HG03175 (cell line): ENCODE measurements around the gene CCSAP.
"Not testable (repeated sequence)": the region's sequence is repeated elsewhere in the genome, so short reads cannot be mapped to it uniquely, and the experiment has no call there.

Experiments
- ATAC-seq: cut with Tn5 transposase; IDR thresholded peaks from one replicate; pipeline ENCODE4 v1.9.1; 2021; ENCODE audit warnings: mild to moderate bottlenecking, moderate library complexity; ENCODE audit not compliant: unreplicated experiment

The CCSAP gene, protein sequence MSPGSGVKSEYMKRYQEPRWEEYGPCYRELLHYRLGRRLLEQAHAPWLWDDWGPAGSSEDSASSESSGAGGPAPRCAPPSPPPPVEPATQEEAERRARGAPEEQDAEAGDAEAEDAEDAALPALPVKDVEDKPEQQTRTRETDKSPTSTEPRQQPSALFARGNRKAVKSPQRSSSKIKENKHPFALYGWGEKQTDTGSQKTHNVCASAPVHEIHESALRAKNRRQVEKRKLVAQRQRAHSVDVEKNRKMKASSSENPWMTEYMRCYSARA

DNA sequence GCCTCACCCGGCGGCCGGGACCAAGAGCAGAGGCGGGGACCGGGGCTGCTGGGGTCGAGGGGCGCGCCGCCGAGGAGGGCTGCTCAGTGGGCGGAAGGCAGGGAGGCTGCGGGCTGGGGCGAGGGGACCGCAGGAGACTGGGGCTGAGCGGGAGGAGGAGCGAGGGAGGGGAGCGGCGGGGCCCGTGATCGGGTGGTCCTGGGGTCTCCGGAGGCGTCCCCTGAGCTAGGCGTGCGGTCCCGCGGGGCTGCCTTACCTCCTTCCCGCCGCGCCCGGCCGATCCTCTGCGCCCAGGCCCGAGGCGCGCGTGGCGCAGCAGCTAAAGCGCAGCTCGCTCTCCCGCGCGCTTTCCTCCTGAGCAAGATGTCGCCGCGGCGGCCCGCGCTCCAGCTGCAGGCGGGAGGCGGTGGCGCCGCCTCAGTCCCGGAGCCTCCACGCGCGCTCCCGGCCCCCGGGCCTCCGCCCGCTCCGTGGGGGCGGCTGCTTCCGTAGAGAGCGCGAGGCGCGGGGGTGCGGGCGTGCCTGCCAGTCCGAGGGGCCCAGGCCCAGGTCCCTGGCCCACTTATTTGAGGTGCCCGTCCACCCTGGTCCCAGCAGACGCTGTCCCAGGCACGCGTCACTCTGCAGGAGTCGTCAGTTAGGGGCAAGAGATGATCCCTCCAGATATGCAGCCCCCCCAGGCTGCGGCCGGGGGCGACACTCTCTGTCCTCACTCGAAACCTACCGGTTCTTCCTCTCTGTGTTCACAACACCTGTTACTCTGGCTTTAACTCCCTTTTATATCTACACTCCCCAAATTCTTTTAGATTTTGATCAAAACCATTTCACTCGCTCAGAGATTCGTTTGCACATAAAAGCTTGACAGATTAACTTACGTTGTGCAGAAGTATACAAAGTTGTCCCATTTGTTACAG, at the start of gene CCSAP:
Gene CCSAP, minus strand, starts transcription at position 392 of the 914 bp plus-strand sequence. CDS start 582 bp downstream, outside the sequence.
- ATAC-seq, result peak; percentile 34

DNA sequence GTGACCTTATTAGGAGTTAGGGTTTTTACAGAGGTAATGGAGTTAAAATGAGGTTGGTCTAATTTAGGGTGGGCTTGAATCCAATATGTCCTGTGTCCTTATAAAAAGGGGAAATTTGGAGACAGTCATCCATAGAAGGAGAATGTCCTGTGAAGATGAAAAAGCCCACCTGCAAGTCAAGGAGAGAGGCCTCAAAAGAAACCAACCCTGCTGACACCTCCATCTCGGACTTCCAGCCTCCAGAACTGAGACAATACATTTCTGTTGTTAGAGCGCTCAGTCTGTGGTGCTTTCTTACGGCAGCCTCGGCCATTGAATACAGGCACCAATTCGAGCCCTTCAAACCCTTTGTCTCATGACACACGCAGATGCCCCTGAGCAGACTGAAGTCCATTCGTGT, 47.3 kb upstream of the CCSAP start:
- no peak for ATAC-seq

DNA sequence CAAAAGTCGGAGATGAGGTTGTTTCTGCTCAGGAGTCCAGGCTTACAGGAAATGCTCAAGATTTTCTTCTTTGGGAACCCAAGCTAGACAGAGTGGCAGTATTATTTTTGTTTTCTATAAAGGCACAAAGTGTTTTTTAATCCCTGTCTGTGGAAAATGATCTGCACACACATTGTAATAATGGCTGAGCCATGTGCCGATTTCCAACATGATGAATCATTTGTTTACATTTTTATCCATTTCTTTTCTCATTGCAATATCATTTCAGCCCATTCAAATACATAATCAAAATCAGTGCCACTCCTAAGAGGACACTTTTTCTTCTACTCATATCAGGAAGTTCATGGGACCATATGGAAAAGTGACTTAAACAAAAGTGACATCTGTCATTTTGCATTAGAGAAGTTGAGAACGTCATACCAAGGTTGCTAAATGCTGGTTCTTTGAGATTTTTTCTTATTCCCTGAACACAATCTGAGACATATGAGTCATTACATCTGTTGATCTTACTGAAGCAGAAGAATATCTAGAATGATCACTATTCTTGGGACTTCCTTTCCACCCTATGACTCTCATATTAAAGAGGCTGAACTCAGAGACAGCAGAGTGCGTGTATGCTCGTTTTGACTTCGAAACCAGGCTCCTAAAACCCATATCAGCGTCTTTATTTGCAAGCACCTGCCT, 46.2 kb upstream of the CCSAP start:
- ATAC-seq, result no peak

DNA sequence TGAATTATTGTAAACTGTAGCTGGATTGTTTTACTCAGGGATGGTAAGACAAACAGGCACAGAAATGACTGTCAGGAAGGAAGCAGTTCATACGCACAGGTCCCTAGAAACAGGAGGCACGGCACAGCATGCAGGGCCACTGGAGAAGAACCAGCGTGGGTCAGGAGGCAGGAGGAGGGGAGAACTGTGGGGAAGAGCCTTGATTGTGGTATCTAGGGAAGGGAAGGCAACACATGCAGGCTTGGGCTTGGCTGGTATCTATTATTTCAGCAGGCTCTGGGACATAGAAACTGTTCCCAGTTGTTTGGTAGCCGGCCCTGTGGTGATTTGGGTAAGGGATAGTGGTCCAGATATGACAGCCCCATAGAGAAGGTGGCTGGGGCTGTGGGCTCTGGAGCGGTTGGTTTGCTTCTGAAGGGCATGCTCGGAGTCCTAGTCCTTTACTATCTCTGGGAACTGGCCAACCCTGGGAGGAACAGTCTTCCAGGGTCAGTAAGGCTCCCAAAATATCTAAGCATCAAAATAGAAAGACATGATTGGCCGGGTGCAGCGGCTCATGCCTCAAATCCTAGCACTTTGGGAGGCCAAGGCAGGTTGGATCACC, 43.1 kb upstream of the CCSAP start:
- ATAC-seq, result no peak

DNA sequence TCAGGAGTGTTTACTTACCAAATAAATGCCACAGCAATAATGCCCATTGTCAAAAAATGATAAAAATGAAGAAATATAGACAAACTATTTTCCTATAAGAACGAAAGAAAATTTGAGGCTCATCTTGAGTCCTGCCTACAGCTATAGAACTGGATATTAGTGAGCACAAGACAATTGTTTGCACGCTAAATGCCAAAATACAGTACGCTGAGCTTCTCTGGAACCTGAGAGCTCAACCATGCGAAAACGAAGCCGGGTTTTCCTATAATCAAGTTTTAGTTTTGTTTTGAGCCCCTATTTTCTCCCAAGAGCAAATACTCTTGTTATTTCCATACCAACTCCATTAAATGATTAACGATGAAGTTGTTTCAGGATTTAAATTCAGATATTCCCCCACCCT, 42.0 kb upstream of the CCSAP start:
- ATAC-seq, result no peak

DNA sequence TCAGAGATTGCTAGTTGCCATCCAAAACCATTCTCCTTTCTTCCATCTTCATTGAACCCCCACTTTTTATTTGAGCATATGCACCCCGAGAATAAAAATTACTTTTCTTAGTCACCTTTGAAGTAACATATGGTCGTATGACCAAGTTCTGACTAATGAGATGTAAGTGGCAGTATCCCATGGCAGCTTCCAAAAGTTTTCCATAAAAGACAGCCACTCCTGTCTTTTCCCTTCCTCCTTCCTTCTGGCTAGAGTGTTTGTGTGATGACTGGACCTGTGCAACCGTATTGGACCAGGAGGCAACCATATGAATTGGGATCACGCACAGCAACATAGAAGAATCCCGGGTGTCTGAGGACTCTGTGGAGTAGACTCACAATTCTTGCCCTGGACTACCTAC, 41.1 kb upstream of the CCSAP start:
- no peak for ATAC-seq

DNA sequence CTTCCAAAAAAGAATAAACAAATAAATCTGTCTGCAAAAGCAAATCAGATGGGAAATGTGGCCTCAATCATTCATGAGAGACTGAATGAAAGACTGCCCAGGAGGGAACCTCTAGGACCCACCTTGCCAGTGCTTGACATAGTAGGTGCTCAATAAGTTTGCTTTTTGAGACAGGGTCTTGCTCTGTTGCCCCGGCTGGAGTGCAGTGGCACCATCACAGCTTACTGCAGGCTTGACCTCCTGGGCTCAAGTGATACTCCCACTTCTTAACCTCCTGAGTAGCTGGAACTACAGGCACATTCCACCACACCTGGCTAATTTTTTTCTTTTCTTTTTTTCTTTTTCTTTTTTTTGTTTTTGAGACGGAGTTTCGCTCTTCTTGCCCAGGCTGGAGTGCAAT, 40.3 kb upstream of the CCSAP start:
- ATAC-seq, result no peak

DNA sequence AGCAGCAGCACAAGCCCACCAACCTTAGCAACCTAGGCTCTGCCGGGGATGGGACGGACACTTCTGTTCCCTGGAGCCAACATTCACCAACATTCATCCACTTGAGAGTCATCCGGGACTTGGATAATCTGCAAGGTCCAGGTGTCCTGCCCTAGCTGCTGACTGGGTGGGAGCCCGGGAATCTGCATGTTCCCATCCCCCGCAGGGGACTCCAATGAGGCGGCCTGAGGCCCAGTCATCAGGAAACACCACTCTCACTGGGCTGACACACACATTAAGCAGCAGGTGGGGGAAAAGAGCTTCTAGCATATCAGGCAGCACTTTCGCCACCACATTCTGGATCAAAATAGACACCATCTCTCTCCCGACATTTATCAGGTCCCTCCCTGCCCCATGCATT, 38.4 kb upstream of the CCSAP start:
- ATAC-seq, result no peak

DNA sequence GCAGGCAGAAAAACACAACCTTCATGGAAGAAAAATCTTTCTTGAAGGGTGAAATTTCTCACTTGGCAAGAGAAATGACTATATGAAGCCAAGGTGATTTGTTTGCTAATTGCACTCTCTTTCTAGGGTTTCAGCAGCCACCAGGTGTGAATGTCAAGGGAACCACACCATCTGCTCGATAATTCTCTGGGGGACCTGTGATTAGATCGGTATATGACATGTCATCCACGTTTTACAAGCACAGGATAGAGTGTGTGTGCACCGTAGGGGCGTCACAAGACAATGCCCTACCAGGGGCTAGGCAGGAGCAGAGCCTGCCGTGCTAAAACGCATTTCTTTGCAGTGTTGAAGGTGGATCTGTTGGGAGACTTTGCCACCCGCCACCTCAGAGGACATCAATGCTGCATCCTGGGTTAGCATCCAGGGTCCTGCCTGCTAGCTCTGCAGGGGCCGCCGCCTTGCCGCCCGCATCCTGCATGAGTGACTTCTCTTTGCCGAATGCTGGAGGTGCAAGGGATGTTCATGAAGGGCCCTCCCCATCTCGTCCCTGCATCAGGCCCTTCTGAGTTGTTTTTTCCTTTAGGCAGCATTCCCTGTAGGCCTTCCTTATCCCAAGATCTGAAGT, 37.8 kb upstream of the CCSAP start:
- ATAC-seq, result peak; percentile 71

DNA sequence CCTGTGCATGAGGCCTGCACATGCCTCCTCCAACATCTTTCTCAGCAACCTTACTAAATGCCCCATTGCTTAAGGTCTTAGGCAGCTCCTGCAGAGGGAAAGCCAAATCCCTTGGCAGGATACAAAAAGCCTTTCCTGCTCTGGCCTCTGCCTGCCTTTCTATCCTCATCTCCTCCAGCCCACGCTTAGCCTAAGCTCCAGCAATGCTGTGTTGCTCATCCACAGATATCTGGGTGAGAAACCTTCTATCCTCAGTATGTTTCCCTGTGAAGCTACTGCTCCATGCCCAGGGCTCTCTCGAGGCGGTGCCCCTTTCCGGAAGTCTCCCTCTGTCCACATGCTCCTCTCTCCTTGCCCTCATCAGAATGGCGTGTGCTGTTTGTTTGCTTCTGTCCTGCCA, 37.0 kb upstream of the CCSAP start:
- ATAC-seq, result no peak

DNA sequence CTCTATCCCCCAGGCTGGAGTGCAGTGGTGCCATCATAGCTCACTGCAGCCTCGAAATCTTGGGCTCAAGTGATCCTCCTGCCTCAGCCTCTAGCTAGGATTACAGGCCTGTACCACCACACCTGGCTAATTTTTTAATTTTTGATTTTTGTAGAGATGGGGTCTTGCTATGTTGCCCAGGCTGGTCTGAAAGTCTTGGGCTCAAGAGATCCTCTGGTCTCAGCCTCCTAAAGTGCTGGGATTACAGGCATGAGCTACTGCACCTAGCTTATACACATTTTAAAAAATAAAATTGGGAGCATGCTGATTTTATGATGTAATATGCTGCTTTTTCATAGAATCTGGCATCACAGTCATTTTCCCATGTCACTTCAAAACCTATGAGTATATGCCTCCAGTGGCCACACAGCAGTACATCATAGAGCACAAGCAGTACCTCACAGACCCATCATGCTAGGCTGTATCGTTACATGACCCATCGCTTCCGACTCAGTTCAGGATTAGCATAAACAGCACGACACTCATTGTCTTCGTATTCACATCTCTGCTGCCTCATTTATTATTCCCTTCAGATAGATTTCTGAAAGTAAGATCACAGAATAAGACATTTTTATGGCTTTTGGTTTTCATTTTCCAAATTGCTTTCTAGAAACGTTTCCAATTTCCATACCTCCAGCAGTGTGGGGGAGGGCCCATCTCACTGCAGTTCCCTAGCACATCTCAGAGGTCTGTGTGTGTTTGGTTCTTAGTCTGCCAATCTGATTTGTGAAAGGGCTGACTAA, 35.9 kb upstream of the CCSAP start:
- ATAC-seq, result no peak

DNA sequence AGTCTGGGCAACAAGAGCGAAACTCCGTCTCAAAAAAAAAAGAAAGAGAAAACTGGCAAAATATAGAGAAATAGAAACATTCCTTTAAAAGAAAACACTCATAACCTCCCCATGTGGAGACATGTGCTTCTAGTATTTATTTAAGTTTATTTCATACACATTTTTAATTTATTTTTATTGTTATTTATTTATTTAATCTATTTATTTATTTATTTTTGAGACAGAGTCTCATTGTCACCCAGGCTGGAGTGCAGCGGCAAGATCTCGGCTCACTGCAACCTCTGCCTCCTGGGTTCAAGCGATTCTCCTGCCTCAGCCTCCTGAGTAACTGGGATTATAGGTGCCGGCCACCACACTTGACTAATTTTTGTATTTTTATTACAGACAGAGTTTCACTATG, 35.2 kb upstream of the CCSAP start:
- not testable (repeated sequence) for ATAC-seq

DNA sequence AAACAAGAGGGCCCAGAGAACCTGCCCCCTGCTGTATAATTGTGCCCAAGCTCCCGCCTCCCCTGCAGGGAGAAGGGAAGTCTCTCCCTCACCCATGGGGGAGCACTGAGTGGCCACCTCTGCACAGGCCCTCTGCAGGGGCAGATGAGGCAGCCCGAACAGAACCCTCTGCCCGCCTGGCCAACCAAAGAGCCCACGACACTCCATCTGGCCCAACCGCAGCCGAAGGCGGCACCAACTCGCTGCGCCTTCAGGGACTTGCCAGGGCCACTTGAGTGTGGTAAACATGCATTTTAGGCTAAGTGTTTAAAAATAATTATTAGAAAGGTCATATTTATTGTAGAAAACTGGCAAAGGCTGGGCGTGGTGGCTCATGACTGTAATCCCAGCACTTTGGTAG, 34.6 kb upstream of the CCSAP start:
- ATAC-seq, result no peak

DNA sequence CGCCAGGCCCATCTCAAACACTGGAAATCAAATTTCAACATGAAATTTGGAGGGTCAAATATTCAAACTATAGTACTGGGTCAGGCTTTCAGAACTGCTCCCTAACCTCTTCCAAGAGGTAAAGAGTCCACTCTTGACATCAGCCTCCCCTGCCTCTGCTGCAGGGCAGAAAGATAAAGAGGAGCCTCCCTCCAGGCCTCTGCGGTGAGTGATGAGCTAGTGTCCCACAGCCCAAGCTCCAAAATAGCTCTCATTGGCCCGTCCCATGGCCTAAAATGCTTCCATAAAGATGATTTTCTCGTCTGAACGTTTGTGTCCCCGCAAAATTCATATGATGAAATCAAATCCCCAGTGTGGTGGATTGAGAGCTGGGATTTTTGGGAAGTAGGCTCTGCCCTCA, 33.7 kb upstream of the CCSAP start:
- ATAC-seq, result no peak

DNA sequence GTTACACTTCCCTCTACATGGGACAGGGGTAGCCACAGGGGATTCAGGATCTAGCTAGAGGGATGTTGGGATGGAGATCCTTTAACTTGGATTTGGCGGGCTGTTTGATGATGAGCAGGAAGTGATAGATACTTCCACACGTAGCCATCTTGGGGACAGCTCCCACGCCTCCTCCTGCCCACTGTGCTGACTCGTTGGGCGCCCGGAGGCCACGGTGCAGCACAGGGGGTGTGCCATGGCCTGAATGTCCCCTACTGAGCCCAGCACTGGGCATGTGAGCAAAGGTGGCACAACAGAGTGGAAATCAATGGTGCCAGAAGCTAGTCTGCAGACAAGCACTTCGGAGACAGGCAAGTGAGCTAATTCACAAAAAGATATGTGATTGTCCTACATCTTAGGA, 31.6 kb upstream of the CCSAP start:
- ATAC-seq, result no peak

DNA sequence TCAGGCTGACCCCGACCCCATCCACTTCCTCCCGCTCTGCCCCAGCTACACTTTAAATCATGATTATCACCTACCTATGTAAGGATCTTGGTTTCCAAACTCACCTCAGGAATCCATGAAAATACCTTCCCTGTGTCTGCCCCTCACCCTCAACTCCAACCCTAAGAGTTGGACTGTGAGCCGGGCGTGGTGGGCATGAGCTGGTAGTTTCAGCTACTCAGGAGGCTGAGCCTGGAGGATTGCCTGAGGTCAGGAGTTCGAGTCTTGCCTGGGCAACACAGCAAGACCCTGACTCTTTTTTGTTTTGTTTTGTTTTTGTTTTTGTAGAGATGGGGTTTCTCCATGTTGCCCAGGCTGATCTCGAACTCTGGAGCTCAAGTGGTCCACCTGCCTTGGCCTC, 30.5 kb upstream of the CCSAP start:
- no peak for ATAC-seq

DNA sequence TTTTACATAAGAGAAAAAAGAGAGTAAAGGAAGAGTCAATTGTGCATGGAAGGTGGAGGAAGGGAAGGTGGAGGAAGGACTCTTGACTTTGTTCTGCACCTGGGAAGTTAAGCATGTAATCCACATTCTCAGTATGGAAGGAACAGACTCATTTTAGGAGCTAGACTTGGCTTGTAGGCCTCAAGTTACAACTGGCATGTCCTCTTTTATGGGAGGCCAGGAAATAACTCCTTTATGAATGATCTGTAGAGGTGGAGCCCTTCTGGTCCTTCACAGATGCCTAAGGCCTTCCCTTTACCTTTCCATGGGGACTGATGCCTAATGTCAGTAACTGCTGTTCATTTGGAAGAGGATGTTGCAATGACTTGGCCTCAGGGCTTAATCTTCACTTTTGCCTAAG, 29.4 kb upstream of the CCSAP start:
- ATAC-seq, result no peak

DNA sequence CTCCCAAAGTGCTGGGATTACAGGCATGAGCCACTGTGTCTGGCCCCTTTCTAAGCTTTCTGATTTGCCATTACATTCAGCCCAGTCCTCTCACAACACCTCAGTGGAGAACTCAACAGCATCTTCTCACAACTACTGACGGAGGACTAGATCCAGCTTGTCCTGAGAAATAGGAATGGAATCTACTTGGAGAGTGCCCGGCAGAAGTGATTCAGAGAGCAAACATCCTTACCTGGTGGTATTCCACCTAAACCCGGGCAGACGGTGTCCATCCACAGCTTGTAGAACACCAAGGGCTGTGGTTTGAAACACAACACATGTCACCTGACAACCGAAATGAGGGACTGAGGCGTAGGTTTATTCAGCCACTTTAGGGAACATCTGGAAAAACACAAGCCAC, 28.8 kb upstream of the CCSAP start:
- ATAC-seq, result no peak

DNA sequence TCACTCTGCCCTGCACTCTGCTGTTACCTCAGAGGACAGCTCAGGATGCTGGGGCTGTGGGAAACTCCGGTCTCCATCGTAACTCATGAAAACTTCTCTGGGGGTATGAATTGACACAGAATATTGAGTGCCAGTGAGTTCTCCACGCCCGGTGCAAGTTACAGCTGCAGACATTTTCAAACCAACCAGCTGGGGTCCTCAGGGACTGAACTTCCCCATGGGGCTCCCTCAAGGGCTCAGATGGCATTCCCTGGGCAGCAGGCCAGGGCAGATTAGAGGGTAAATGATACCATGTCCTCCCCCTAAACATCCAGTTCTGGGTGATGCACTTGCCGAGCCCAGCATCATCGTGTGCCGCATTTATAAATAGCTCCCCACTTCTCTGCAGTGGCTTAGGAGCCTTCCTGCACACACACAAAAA, 27.8 kb upstream of the CCSAP start:
- no peak for ATAC-seq

DNA sequence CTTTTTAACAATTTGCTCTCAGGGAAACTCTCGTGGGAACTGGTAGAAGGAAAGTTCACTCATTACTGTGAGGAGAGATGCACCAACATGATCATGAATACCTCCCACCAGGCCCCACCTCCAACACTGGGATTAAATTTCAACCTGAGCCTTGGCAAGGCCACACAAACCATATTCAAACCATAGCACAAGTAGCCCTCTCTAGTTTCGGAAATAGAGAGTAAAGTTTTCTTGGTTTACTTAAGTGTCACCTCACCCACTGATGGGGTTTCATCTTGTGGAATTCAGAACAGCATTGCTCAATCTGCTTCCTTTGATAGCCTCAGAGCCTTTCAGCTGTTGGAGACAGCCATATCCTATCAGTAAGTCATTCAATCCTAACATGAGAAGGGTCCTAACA, 25.5 kb upstream of the CCSAP start:
- ATAC-seq, result peak; percentile 68
